H1 (cell line): ENCODE results near the gene MRPL40. TPM values are rescaled to one million over a fixed set of nuclear protein-coding genes. Genes with fewer than 3 reads are reported as not detected.

ENCODE experiments used
- CTCF ChIA-PET: fragments of 300-600 bp; sonication (Branson Sonifier 250); formaldehyde crosslinking; loops from one replicate; lab custom pipeline; 2021; ENCODE audit not compliant: partially characterized antibody; lab: Charles Lee
- POLR2A ChIA-PET: fragments of 300-600 bp; sonication (Branson Sonifier 250); formaldehyde crosslinking; loops from one replicate; lab custom pipeline; 2021; ENCODE audit warnings: inconsistent platforms; ENCODE audit not compliant: partially characterized antibody; lab: Charles Lee
- DNase-seq, 2 experiments: peaks; one replicate each; pipeline versions ENCODE4 v3.0.0 to v3.0.0-alpha.2; 2010 to 2022; ENCODE audit warnings: low spot score in 2 of 2, low read depth in 1 of 2, mixed read lengths in 1 of 2
- FAIRE-seq: peaks from 2 replicates; lab custom pipeline; 2011; peaks lifted over from hg19 to GRCh38; lab: Jason Lieb, UNC
- H2AFZ ChIP-seq: 2 replicates; pipeline ENCODE4 v1.8.1; 2012; ENCODE audit warnings: low read length, inconsistent platforms
- H2AK5ac ChIP-seq: 2 replicates; pipeline ENCODE4 v1.6.1; 2013; ENCODE audit warnings: low read depth, low read length
- H2BK120ac ChIP-seq: replicated peaks from 2 replicates; pipeline ENCODE3; 2013; ENCODE audit warnings: low read depth, low read length, inconsistent platforms
- H2BK12ac ChIP-seq: 2 replicates; pipeline ENCODE4 v1.6.1; 2013; ENCODE audit warnings: low read depth, low read length
- H2BK15ac ChIP-seq: 2 replicates; pipeline ENCODE4 v1.6.1; 2013; ENCODE audit warnings: low read length
- H2BK20ac ChIP-seq: 2 replicates; pipeline ENCODE4 v1.6.1; 2013; ENCODE audit warnings: low read length
- H2BK5ac ChIP-seq: 2 replicates; pipeline ENCODE4 v1.6.1; 2013; ENCODE audit warnings: low read depth, low read length
- H3K14ac ChIP-seq: 2 replicates; pipeline ENCODE4 v1.6.1; 2013; ENCODE audit warnings: inconsistent platforms; ENCODE audit not compliant: insufficient read length
- H3K18ac ChIP-seq: 2 replicates; pipeline ENCODE4 v1.6.1; 2013; ENCODE audit warnings: low read length; ENCODE audit errors: extremely low read depth
- H3K23ac ChIP-seq: 2 replicates; pipeline ENCODE4 v1.6.1; 2013; ENCODE audit warnings: inconsistent platforms; ENCODE audit not compliant: insufficient read length
- H3K23me2 ChIP-seq: 2 replicates; pipeline ENCODE4 v1.6.1; 2013; ENCODE audit warnings: low read depth, low read length
- H3K27ac ChIP-seq: 2 replicates; pipeline ENCODE4 v1.6.1; 2011; ENCODE audit warnings: low read depth, low read length, inconsistent platforms
- H3K27me3 ChIP-seq, 4 experiments: replicated peaks in 1 of 4; 1 replicate in 1 of 4; 2 replicates in 3 of 4; pipeline versions ENCODE4 v1.6.1 to v1.8.1; 2011 to 2013; ENCODE audit warnings: low read length in 3 of 4, mild to moderate bottlenecking in 3 of 4, inconsistent platforms in 2 of 4, mixed read lengths in 2 of 4, moderate library complexity in 1 of 4; ENCODE audit not compliant: control insufficient read depth in 3 of 4, insufficient read depth in 3 of 4; ENCODE audit errors: extremely low read depth in 1 of 4
- H3K36me3 ChIP-seq, 4 experiments: 2 replicates each; pipeline versions ENCODE4 v1.6.1 to v1.8.1; 2011 to 2013; ENCODE audit warnings: mild to moderate bottlenecking in 4 of 4, low read length in 3 of 4, moderate library complexity in 2 of 4, control low read depth in 1 of 4, inconsistent platforms in 1 of 4; ENCODE audit not compliant: insufficient read depth in 4 of 4, control insufficient read depth in 2 of 4
- H3K4ac ChIP-seq: replicated peaks from 2 replicates; pipeline ENCODE3; 2013; ENCODE audit warnings: low read length, low read depth, mixed read lengths, inconsistent platforms; ENCODE audit not compliant: insufficient read length
- H3K4me1 ChIP-seq, 4 experiments: replicated peaks in 1 of 4; 1 replicate in 1 of 4; 2 replicates in 3 of 4; pipeline versions ENCODE4 v1.6.1 to v1.8.1; 2011 to 2013; ENCODE audit warnings: low read length in 3 of 4, inconsistent platforms in 2 of 4, mixed read lengths in 1 of 4; ENCODE audit not compliant: insufficient read depth in 4 of 4, control insufficient read depth in 3 of 4
- H3K4me2 ChIP-seq, 2 experiments: 2 replicates each; pipeline versions ENCODE4 v1.6.1 to v1.8.1; 2011 to 2013; ENCODE audit warnings: low read depth in 2 of 2, low read length in 2 of 2, control low read depth in 1 of 2, inconsistent platforms in 1 of 2, mild to moderate bottlenecking in 1 of 2; ENCODE audit not compliant: insufficient read depth in 1 of 2
- H3K4me3 ChIP-seq, 4 experiments: fragments of 200-600, 300-600 bp in 1 of 4; sonication (generic), shearing (Covaris generic), sonication (Bioruptor Twin) in 1 of 4; 2 replicates each; pipeline versions ENCODE4 v1.5.1 to v1.8.1; 2011 to 2016; ENCODE audit warnings: low read length in 4 of 4, low read depth in 3 of 4, control low read depth in 2 of 4, inconsistent platforms in 2 of 4, mild to moderate bottlenecking in 2 of 4, mixed read lengths in 1 of 4, moderate library complexity in 1 of 4; ENCODE audit not compliant: insufficient read depth in 2 of 4; ENCODE audit errors: extremely low read depth in 1 of 4
- H3K56ac ChIP-seq: replicated peaks from 2 replicates; pipeline ENCODE3; 2013; ENCODE audit warnings: low read depth, mild to moderate bottlenecking, mixed read lengths, low read length, inconsistent platforms; ENCODE audit not compliant: insufficient read length
- H3K79me1 ChIP-seq: 2 replicates; pipeline ENCODE4 v1.6.1; 2013; ENCODE audit warnings: low read depth, low read length, control low read depth
- H3K79me2 ChIP-seq, 2 experiments: 2 replicates each; pipeline versions ENCODE4 v1.6.1 to v1.8.1; 2012 to 2013; ENCODE audit warnings: low read length in 2 of 2, mild to moderate bottlenecking in 2 of 2, inconsistent platforms in 1 of 2; ENCODE audit not compliant: insufficient read depth in 2 of 2, control insufficient read depth in 1 of 2
- H3K9ac ChIP-seq, 4 experiments: replicated peaks in 1 of 4; 1 replicate in 1 of 4; 2 replicates in 3 of 4; pipeline versions ENCODE4 v1.6.1 to v1.8.1; 2011 to 2013; ENCODE audit warnings: low read depth in 3 of 4, low read length in 3 of 4, control low read depth in 2 of 4, mild to moderate bottlenecking in 2 of 4, moderate library complexity in 2 of 4, inconsistent platforms in 1 of 4; ENCODE audit errors: extremely low read depth in 1 of 4
- H3K9me3 ChIP-seq, 2 experiments: 2 replicates each; pipeline versions ENCODE4 v1.6.1 to v1.8.1; 2012 to 2013; ENCODE audit warnings: mild to moderate bottlenecking in 2 of 2, moderate library complexity in 2 of 2, control low read depth in 1 of 2, inconsistent platforms in 1 of 2, low read depth in 1 of 2, low read length in 1 of 2, mixed read lengths in 1 of 2; ENCODE audit not compliant: insufficient read depth in 2 of 2
- H4K20me1 ChIP-seq, 2 experiments: replicated peaks in 1 of 2; 2 replicates each; pipeline versions ENCODE3 to v1.8.1; 2011 to 2013; ENCODE audit warnings: inconsistent platforms in 2 of 2, low read length in 2 of 2, mild to moderate bottlenecking in 1 of 2; ENCODE audit not compliant: insufficient read depth in 2 of 2, control insufficient read depth in 1 of 2
- H4K5ac ChIP-seq: 2 replicates; pipeline ENCODE4 v1.6.1; 2013; ENCODE audit warnings: low read length, low read depth, mixed read lengths, inconsistent platforms; ENCODE audit not compliant: insufficient read length
- H4K8ac ChIP-seq: 2 replicates; pipeline ENCODE4 v1.8.0; 2013; ENCODE audit warnings: mild to moderate bottlenecking, moderate library complexity, low read length, inconsistent platforms; ENCODE audit not compliant: insufficient read depth; ENCODE audit errors: extremely low read depth
- H4K91ac ChIP-seq: replicated peaks from 2 replicates; pipeline ENCODE3; 2013; ENCODE audit warnings: low read length, mixed read lengths, inconsistent platforms; ENCODE audit not compliant: insufficient read length
- CTCF ChIP-seq, 3 experiments: IDR thresholded peaks; 1 replicate in 2 of 3; 2 replicates in 1 of 3; pipeline versions ENCODE4 v1.5.1 to v1.6.1; 2011; ENCODE audit warnings: low read length in 3 of 3, mild to moderate bottlenecking in 3 of 3, inconsistent platforms in 2 of 3, low read depth in 1 of 3, moderate library complexity in 1 of 3; ENCODE audit not compliant: insufficient read depth in 1 of 3; ENCODE audit errors: control extremely low read depth in 1 of 3
- YY1 ChIP-seq: IDR thresholded peaks from 2 replicates; pipeline ENCODE4 v1.6.1; 2011; ENCODE audit warnings: low read depth, mild to moderate bottlenecking, low read length
- WGBS, 2 experiments: shearing (Covaris generic) in 1 of 2; methylation state at CpG; one replicate each; pipeline versions ENCODE4 v1.1.6 to v1.1.7; 2013 to 2015; ENCODE audit warnings: low lambda C conversion rate in 2 of 2, mixed read lengths in 2 of 2, inconsistent platforms in 1 of 2, low coverage in 1 of 2, missing lambda C conversion rate in 1 of 2; ENCODE audit not compliant: insufficient replicate concordance in 2 of 2, insufficient coverage in 1 of 2, insufficient read length in 1 of 2; ENCODE audit errors: extremely low coverage in 1 of 2, missing lambda C conversion rate in 1 of 2; 5-methylcytosine and 5-hydroxymethylcytosine counted together
- polyA plus RNA-seq, 7 experiments: library from polyadenylated mRNA; depleted of rRNA in 3 of 7; stranded (reverse) in 5 of 7; unstranded in 2 of 7; fragments of >200 nt in 5 of 7; fragments of 200-250 nt in 2 of 7; gene quantifications; 1 replicate in 5 of 7; 2 replicates in 1 of 7; 4 replicates in 1 of 7; pipeline versions ENCODE4 v1.2.1 to v1.2.3, GENCODE V29; 2011 to 2013; ENCODE audit warnings: missing spikeins in 2 of 7, mixed read lengths in 2 of 7
- total RNA-seq: library from RNA; stranded (reverse); fragmentation: NEBNext Ultra II Directional; extraction: Animal tissue kit (Norgen Biotek cat#: 25700); gene quantifications from 2 replicates; pipeline ENCODE4 v1.2.1, GENCODE V29; 2021

MRPL40 gene
- total and polyA plus RNA-seq, 2 of the 8 experiments (the other 6 are each of a cell fraction or from before 2014, with no cell fraction given) = 12.4 to 14.5 TPM

- CTCF ChIA-PET = interaction anchor here (1.0 to 1.6 kb wide), 2 partner anchors 72 to 77 kb away, joined by 3 to 4 read pairs; no protein-coding TSS in a partner anchor
- Histone ChIP-seq H3K27me3 (no peaks in the 10 kb centered on the region), H2BK120ac (no peak overlapping the region), H4K91ac (no peak overlapping the region), H2BK20ac (no peak overlapping the region), H3K79me2 (no peaks in the 10 kb centered on the region), H2BK5ac (no peak overlapping the region), H3K9me3 (no peaks in the 10 kb centered on the region), H3K9ac (no peak overlapping the region), H4K8ac (no peak overlapping the region), H3K18ac (no peak overlapping the region), H2AK5ac (no peak overlapping the region), H3K23me2 (no peaks in the 10 kb centered on the region), H4K5ac (no peak overlapping the region), H2BK12ac (no peak overlapping the region), H2BK15ac (no peak overlapping the region), H3K36me3 (peaks cover 19 to 50% (median 38%) of the 10 kb centered on the region in 4 experiments), H2AFZ (no peak overlapping the region), H3K27ac (no peak overlapping the region), H3K79me1 (no peaks in the 10 kb centered on the region), H3K14ac (no peak overlapping the region), H3K4me3 (no peak overlapping the region), H3K56ac (no peak overlapping the region), H3K23ac (no peak overlapping the region), H3K4me2 (no peak overlapping the region), H3K4me1 (no peaks in the 10 kb centered on the region), H4K20me1 (peaks cover 2 to 5% of the 10 kb centered on the region in 2 experiments), H3K4ac (no peak overlapping the region)
- POLR2A ChIA-PET = interaction anchor here (2.5 kb wide), 1 partner anchor 11 kb away, joined by 9 read pairs; no protein-coding TSS in a partner anchor
- TF ChIP-seq YY1 (no peak), CTCF (IDR thresholded peaks at IDR 0.05; ENCODE audit: control extremely low read depth in 1 of 3, insufficient read depth in 1 of 3, low read depth in 1 of 3, low read length in 3 of 3) (no peak)
- 85% methylated on average over 3 of the region's 3 CpGs; no CpG with 5 or more reads in 1 of the 2 experiments for WGBS, 2 experiments
- no peak for FAIRE-seq
- DNase-seq = no peak
Measured at GRCh38 chr22:19397734-19398104, 34.6 kb upstream of the MRPL40 start.
